Kidney (tissue), 14 donors: ENCODE results near the gene HYLS1. TPM values are rescaled to one million over a fixed set of nuclear protein-coding genes. Genes with fewer than 3 reads are reported as not detected.
"Not testable (repeated sequence)": the region's sequence is repeated elsewhere in the genome, so short reads cannot be mapped to it uniquely, and the experiment has no call there.

ENCODE experiments used
- DNase-seq, 5 donors: peaks; one replicate each; pipeline ENCODE4 v3.0.0-alpha.2; 2013 to 2020
- FAIRE-seq: peaks from 2 replicates; lab custom pipeline; 2012; peaks lifted over from hg19 to GRCh38; lab: Jason Lieb, UNC
- H3K27ac ChIP-seq, 2 donors: one replicate each; pipeline ENCODE4 v1.7.0; 2013; ENCODE audit warnings: low read depth in 2 of 2, low read length in 2 of 2, inconsistent platforms in 1 of 2
- H3K27me3 ChIP-seq: one replicate; pipeline ENCODE4 v1.7.1; 2013; ENCODE audit warnings: low read length, inconsistent platforms; ENCODE audit not compliant: control insufficient read depth, insufficient read depth
- H3K36me3 ChIP-seq, 3 donors: one replicate each; pipeline versions ENCODE4 v1.7.0 to v1.7.1; 2013; ENCODE audit warnings: low read length in 3 of 3, control low read depth in 1 of 3, inconsistent platforms in 1 of 3; ENCODE audit not compliant: insufficient read depth in 3 of 3, control insufficient read depth in 2 of 3
- H3K4me1 ChIP-seq, 3 donors: one replicate each; pipeline versions ENCODE4 v1.7.0 to v1.7.1; 2013; ENCODE audit warnings: low read length in 3 of 3, inconsistent platforms in 1 of 3, low read depth in 1 of 3; ENCODE audit not compliant: control insufficient read depth in 2 of 3, insufficient read depth in 2 of 3
- H3K4me3 ChIP-seq, 3 donors: one replicate each; pipeline versions ENCODE4 v1.7.0 to v1.8.1; 2013; ENCODE audit warnings: low read length in 3 of 3, control low read depth in 1 of 3, inconsistent platforms in 1 of 3
- H3K9ac ChIP-seq, 3 donors: one replicate each; pipeline versions ENCODE4 v1.7.0 to v1.7.1; 2013; ENCODE audit warnings: low read length in 3 of 3, control low read depth in 1 of 3, inconsistent platforms in 1 of 3
- H3K9me3 ChIP-seq, 3 donors: one replicate each; pipeline versions ENCODE4 v1.7.0 to v1.7.1; 2013; ENCODE audit warnings: low read length in 3 of 3, control low read depth in 1 of 3, inconsistent platforms in 1 of 3; ENCODE audit not compliant: control insufficient read depth in 2 of 3, insufficient read depth in 1 of 3
- intact Hi-C: fragments of 100-400 bp; cut with DNase I; formaldehyde crosslinking; loops from one replicate; pipeline ENCODE4 v1.11.1; 2022
- polyA plus RNA-seq: library from polyadenylated mRNA; stranded (reverse); fragments of 350-450 nt; fragmentation: Illumina TruSeq; extraction: RNeasy Lipid Tissue Mini Kit (QIAGEN cat#74804); gene quantifications from one replicate; pipeline ENCODE4 v1.2.3, GENCODE V29; 2014; ENCODE audit warnings: low read depth, low replicate concordance; ENCODE audit not compliant: insufficient read depth
- total RNA-seq: library from RNA; stranded (reverse); fragmentation: NEBNext Ultra II Directional; extraction: Animal tissue kit (Norgen Biotek cat#: 25700); gene quantifications from one replicate; pipeline ENCODE4 v1.2.1, GENCODE V29; 2021
- TF ChIP-seq, protein P1 (sequence below): IDR thresholded peaks from 3 replicates; pipeline ENCODE4 v1.5.1; 2012; ENCODE audit warnings: mild to moderate bottlenecking, moderate library complexity, borderline replicate concordance; ENCODE audit not compliant: insufficient read depth; ENCODE audit errors: extremely low read depth
- donor health status: control.
- donor health status: control.
- donor health status: control.
- donor health status: control.
- donor health status: control.
- donor health status: DM: yes; HTN: yes; CAD: no.
- donor health status: Normal renal cell carcinoma (clear cell type).

Gene HYLS1
- total and polyA plus RNA-seq, 2 donors from 2014 or later = 3.0 to 4.9 TPM

DNA sequence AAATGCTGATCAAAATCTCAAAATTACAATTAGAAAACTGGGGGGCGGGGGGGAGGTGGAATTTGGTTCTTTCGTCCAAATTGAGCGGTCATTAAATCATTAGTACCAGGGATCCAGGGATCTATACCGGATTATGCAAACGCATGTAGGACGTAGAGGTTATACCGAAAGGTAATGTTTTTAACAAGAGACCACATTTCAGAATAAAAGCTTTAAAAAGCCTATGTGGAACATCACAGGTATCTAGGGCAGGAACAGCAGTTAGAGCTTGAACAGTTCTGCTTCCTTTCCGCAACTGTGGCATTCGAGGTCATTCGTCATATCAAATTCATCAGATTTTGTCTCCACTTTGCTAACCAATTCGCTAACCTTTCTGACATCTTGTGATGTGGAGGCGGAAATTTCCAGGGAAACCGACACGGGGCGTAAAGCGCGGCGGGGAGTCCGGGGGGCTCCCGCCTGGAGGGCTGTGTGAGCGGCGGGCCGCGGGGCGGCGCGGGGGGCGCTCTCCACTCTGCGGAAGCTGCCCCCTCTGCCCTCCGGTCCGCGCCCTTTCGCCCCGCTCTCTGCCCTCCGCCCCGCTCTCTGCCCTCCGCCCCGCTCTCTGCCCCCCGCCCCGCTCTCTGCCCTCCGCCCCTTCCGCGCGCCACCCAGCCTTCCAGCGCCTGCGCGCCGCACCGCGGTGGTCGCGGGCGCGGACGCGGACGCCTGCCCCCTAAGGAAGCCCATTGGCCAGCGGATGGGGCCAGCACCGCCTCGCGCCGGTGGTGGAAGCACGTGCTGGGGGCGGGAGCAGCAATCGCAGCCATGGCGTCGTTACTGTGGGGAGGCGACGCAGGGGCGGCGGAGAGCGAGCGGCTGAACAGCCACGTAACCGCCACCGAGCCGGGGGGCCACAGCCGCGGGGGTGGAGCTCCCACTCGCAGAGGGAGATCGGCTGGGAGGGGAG lies 16.5 kb downstream of the HYLS1 start, which contains the start of gene DDX25:
Gene DDX25 (plus strand): TSS at position 798 of the 949 bp plus-strand sequence. CDS start 10 bp downstream, at position 808.
- no peak within 1 kb of the TSS for H3K27ac ChIP-seq
- peak within 1 kb of the TSS; percentile 94 to 100 (median 98) for H3K4me3 ChIP-seq
- intact Hi-C loops = no loop called here
- no peaks in the 10 kb centered on the region for H3K9me3 ChIP-seq
- TF ChIP-seq, protein P1, sequence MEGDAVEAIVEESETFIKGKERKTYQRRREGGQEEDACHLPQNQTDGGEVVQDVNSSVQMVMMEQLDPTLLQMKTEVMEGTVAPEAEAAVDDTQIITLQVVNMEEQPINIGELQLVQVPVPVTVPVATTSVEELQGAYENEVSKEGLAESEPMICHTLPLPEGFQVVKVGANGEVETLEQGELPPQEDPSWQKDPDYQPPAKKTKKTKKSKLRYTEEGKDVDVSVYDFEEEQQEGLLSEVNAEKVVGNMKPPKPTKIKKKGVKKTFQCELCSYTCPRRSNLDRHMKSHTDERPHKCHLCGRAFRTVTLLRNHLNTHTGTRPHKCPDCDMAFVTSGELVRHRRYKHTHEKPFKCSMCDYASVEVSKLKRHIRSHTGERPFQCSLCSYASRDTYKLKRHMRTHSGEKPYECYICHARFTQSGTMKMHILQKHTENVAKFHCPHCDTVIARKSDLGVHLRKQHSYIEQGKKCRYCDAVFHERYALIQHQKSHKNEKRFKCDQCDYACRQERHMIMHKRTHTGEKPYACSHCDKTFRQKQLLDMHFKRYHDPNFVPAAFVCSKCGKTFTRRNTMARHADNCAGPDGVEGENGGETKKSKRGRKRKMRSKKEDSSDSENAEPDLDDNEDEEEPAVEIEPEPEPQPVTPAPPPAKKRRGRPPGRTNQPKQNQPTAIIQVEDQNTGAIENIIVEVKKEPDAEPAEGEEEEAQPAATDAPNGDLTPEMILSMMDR = no peak
- H3K36me3 ChIP-seq = no peaks in the 10 kb centered on the region
- H3K4me1 ChIP-seq = peaks cover 2 to 6% (median 4%) of the 10 kb centered on the region in 3 donors
- peak within 1 kb of the TSS in 2 of 3 donors; percentile 53 to 99 for H3K9ac ChIP-seq
- H3K27me3 ChIP-seq = no peaks in the 10 kb centered on the region
- peak in 4 of 5 donors; percentile 63 to 88 (median 78) for DNase-seq
- no peak for FAIRE-seq

DNA sequence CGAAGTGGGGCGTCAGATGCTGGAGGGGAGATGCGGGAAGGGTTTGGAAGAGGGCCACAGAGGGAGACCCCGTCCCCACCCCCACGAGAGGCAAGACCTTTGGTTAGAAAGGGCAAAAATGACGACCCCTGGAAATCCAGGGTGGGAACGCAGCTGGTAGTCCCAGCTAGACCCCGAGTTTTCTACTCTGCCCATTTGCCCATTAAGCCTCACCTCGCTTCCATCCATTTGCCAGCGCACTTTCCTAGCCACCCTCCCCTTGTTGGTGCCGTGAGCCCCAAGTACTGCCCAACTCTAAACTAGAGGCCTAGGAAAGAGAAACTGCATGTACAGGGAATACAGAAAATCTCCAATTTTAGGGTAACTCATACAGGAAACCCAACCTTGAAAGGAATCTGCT lies 17.2 kb downstream of the HYLS1 start:
- Histone ChIP-seq H3K27ac (no peak overlapping the region), H3K9ac (no peak overlapping the region), H3K4me3 (peak overlapping the region in 1 of 3 donors; percentile 94), H3K36me3 (no peaks in the 10 kb centered on the region), H3K27me3 (no peaks in the 10 kb centered on the region), H3K9me3 (no peaks in the 10 kb centered on the region), H3K4me1 (peaks cover 2 to 6% (median 4%) of the 10 kb centered on the region in 3 donors)
- intact Hi-C loops = no loop called here
- DNase-seq (no peak), FAIRE-seq (no peak)
- TF ChIP-seq, protein P1 = no peak

DNA sequence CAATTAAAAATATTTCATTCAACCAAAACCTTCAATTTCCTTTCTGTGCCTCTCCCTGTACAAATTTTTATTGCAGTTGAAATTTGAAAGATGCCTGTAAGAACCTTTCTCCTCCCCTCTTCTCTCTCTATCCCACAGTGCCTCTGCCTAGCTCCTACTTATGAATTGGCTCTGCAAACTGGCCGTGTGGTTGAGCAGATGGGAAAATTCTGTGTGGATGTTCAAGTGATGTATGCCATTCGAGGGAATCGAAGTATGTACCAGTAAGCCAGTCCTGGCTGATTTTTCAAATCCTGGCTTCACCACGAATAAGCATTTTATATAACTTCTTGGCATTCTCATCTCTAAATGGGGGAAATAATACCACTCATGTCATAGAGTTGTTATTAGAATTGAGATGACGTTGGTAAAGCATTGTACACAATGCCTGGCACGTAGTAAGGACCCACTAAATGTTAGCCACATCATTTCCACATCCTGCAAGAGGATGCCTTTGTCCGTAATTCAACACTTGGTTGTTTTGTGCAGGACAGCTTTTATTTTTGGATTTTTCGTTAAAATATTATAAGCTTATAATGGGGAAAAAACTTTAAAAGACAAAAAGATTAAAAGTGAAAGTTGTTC lies 22.9 kb downstream of the HYLS1 start:
- Histone ChIP-seq H3K4me3 (no peak overlapping the region), H3K9me3 (no peaks in the 10 kb centered on the region), H3K9ac (no peak overlapping the region), H3K27ac (no peak overlapping the region), H3K27me3 (no peaks in the 10 kb centered on the region), H3K4me1 (no peaks in the 10 kb centered on the region), H3K36me3 (no peaks in the 10 kb centered on the region)
- intact Hi-C loops = no loop called here
- TF ChIP-seq, protein P1 = no peak
- no peak for DNase-seq
- no peak for FAIRE-seq

DNA sequence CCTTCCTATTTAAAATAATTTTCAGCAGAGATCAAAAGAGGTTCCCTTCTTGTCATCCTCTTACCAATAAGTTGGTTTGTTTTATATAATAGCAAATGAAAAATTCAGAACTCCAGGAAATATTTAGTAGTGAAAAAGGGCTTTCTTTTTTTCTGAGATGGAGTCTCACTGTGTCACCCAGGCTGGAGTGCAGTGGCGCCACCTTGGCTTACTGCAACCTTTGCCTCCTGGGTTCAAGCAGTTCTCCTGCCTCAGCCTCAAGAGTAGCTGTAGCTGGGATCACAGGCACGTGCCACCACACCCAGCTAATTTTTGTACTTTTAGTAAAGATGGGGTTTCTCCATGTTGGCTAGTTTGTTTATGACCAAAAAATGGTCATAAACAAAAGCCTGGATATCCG lies 27.1 kb downstream of the HYLS1 start:
- DNase-seq, H3K36me3 ChIP-seq, H3K9ac ChIP-seq, H3K27me3 ChIP-seq, H3K27ac ChIP-seq, intact Hi-C loops, H3K4me3 ChIP-seq, H3K4me1 ChIP-seq, FAIRE-seq, H3K9me3 ChIP-seq: not testable (repeated sequence)
